ENCODE measurements around the gene OR52N4.

The OR52N4 gene

GRCh38 chr11:5749836-5750235 is 4.2 kb upstream of the OR52N4 start:
- intact Hi-C loops (cut with micrococcal nuclease): loop anchor here (10.0 kb wide), 1 partner anchor 45 kb away; the partner anchor contains the start of gene OR52N1
- no peaks in the 10 kb centered on the region for H3K27me3 Mint-ChIP-seq
- no peak overlapping the region for H3K27ac Mint-ChIP-seq
- H3K4me1 Mint-ChIP-seq (ENCODE audit: low read depth): no peaks in the 10 kb centered on the region
- H3K4me3 Mint-ChIP-seq: no peak overlapping the region
- no peaks in the 10 kb centered on the region for H3K36me3 Mint-ChIP-seq (ENCODE audit: low read depth)
- H3K9me3 Mint-ChIP-seq: no peaks in the 10 kb centered on the region

GRCh38 chr11:5767056-5767455 is 13.0 kb downstream of the OR52N4 start:
- Mint-ChIP-seq H3K27ac (no peak overlapping the region), H3K4me1 (ENCODE audit: low read depth) (no peaks in the 10 kb centered on the region), H3K9me3 (no peaks in the 10 kb centered on the region), H3K36me3 (ENCODE audit: low read depth) (no peaks in the 10 kb centered on the region), H3K27me3 (no peaks in the 10 kb centered on the region), H3K4me3 (no peak overlapping the region)
- intact Hi-C loops (cut with micrococcal nuclease): no loop called here

- Mint-ChIP-seq H3K4me1 (ENCODE audit: low read depth) (no peaks in the 10 kb centered on the region), H3K27me3 (no peaks in the 10 kb centered on the region), H3K9me3 (no peaks in the 10 kb centered on the region), H3K4me3 (no peak within 1 kb of the TSS), H3K27ac (no peak within 1 kb of the TSS), H3K36me3 (ENCODE audit: low read depth) (no peaks in the 10 kb centered on the region)
- intact Hi-C loops (cut with micrococcal nuclease): no loop called here
Measured at GRCh38 chr11:5783255-5783654, 29.2 kb downstream of the OR52N4 start, which contains the start of gene OR52N5. OR52N5 (minus strand) TSS chr11:5783355; CDS start chr11:5778634, 4,721 bp downstream.

GRCh38 chr11:5791165-5791564 is 37.1 kb downstream of the OR52N4 start, which contains the start of gene OR52N1:
OR52N1 (minus strand) TSS chr11:5791265; CDS start chr11:5788816, 2,449 bp downstream.
- Mint-ChIP-seq H3K36me3 (ENCODE audit: low read depth) (no peaks in the 10 kb centered on the region), H3K27ac (no peak within 1 kb of the TSS), H3K4me1 (ENCODE audit: low read depth) (no peaks in the 10 kb centered on the region), H3K9me3 (no peaks in the 10 kb centered on the region), H3K4me3 (no peak within 1 kb of the TSS), H3K27me3 (no peaks in the 10 kb centered on the region)
- intact Hi-C loops (cut with micrococcal nuclease): loop anchor here (10.0 kb wide), 1 partner anchor 46 kb away; no protein-coding TSS in a partner anchor

GRCh38 chr11:5796541-5796940 is 42.5 kb downstream of the OR52N4 start:
- intact Hi-C loops (cut with micrococcal nuclease): loop anchor here (10.0 kb wide), 1 partner anchor 52 kb away; no protein-coding TSS in a partner anchor
- Mint-ChIP-seq H3K4me1 (ENCODE audit: low read depth) (no peaks in the 10 kb centered on the region), H3K9me3 (no peaks in the 10 kb centered on the region), H3K27me3 (no peaks in the 10 kb centered on the region), H3K27ac (no peak overlapping the region), H3K4me3 (no peak overlapping the region), H3K36me3 (ENCODE audit: low read depth) (no peaks in the 10 kb centered on the region)

- H3K4me3 Mint-ChIP-seq: no peak overlapping the region
- H3K27me3 Mint-ChIP-seq: no peaks in the 10 kb centered on the region
- no peaks in the 10 kb centered on the region for H3K36me3 Mint-ChIP-seq (ENCODE audit: low read depth)
- intact Hi-C loops (cut with micrococcal nuclease): loop anchor here (10.0 kb wide), 3 partner anchors 599 to 1169 kb away; partner anchors contain the start of genes OR51D1 and OR51V1
- no peak overlapping the region for H3K27ac Mint-ChIP-seq
- peaks cover 20% of the 10 kb centered on the region for H3K9me3 Mint-ChIP-seq
- H3K4me1 Mint-ChIP-seq (ENCODE audit: low read depth): peaks cover under 1% of the 10 kb centered on the region
Measured at GRCh38 chr11:5803982-5804381, 49.9 kb downstream of the OR52N4 start.
